Body of pancreas (tissue), 4 donors: ENCODE data around the gene GRHPR.
"Not testable (repeated sequence)": the region's sequence is repeated elsewhere in the genome, so short reads cannot be mapped to it uniquely, and the experiment has no call there.

Experiments used
- POLR2A ChIP-seq, 3 donors: fragments of 450-650 bp; IDR thresholded peaks; one replicate each; pipeline ENCODE4 v1.6.1; 2016; ENCODE audit warnings: antibody characterized with exemption in 3 of 3, mild to moderate bottlenecking in 2 of 3
- TF ChIP-seq, protein P1 (sequence below), 7 experiments: fragments of 450-650 bp in 4 of 7; fragments of 200-600 bp in 3 of 7; sonication (generic) in 3 of 7; IDR thresholded peaks; one replicate each; pipeline ENCODE4 v1.5.1; 2016 to 2019; ENCODE audit warnings: antibody characterized with exemption in 7 of 7

DNA sequence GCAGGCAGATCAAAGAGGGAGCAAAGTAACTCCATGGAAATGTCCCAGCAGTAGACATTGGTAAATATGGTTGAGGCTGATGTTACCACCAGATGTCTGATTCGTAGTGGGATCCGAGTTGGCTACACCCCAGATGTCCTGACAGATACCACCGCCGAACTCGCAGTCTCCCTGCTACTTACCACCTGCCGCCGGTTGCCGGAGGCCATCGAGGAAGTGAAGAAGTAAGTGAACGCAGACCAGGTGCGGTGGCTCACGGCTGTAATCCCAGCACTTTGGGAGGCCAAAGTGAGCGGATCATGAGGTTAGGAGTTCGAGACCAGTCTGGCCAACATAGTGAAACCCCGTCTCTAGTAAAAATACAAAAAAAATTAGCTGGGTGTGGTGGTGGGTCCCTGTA, 3.9 kb downstream of the GRHPR start:
- TF ChIP-seq, protein P1, sequence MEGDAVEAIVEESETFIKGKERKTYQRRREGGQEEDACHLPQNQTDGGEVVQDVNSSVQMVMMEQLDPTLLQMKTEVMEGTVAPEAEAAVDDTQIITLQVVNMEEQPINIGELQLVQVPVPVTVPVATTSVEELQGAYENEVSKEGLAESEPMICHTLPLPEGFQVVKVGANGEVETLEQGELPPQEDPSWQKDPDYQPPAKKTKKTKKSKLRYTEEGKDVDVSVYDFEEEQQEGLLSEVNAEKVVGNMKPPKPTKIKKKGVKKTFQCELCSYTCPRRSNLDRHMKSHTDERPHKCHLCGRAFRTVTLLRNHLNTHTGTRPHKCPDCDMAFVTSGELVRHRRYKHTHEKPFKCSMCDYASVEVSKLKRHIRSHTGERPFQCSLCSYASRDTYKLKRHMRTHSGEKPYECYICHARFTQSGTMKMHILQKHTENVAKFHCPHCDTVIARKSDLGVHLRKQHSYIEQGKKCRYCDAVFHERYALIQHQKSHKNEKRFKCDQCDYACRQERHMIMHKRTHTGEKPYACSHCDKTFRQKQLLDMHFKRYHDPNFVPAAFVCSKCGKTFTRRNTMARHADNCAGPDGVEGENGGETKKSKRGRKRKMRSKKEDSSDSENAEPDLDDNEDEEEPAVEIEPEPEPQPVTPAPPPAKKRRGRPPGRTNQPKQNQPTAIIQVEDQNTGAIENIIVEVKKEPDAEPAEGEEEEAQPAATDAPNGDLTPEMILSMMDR (IDR thresholded peaks at IDR 0.05): not testable (repeated sequence)
- not testable (repeated sequence) for TF ChIP-seq POLR2A (IDR thresholded peaks at IDR 0.05)
